ENCODE results near the gene TRIM41. TPM values are rescaled to one million over a fixed set of nuclear protein-coding genes. Genes with fewer than 3 reads are reported as not detected.
A peak's percentile ranks its signal among the peaks of the same experiment; 100 is the strongest.
"Not testable (repeated sequence)": the region's sequence is repeated elsewhere in the genome, so short reads cannot be mapped to it uniquely, and the experiment has no call there.

The TRIM41 gene
- 22.1 and 31.2 TPM in 2 replicates for total RNA-seq (ENCODE audit: low replicate concordance)
- long read RNA-seq: 0 reads

GRCh38 chr5:181223058-181223728 is at the start of gene TRIM41:
TSS of gene TRIM41 (plus strand) at chr5:181223281. CDS start at chr5:181224000, 719 bp downstream.
- Mint-ChIP-seq H3K27me3 (peaks cover 16% of the 10 kb centered on the region), H3K9me3 (no peaks in the 10 kb centered on the region), H3K36me3 (peaks cover 11% of the 10 kb centered on the region), H3K27ac (peak within 1 kb of the TSS; percentile 100), H3K4me1 (ENCODE audit: unreplicated experiment) (peaks cover 27% of the 10 kb centered on the region), H3K4me3 (peak within 1 kb of the TSS; percentile 99)
- DNase-seq (ENCODE audit: extremely low spot score, unreplicated experiment): peak; percentile 99
- peak; percentile 10 for TF ChIP-seq CTCF (conservative IDR thresholded peaks at IDR 0.05)

- Mint-ChIP-seq H3K27ac (peak overlapping the region; percentile 73), H3K9me3 (no peaks in the 10 kb centered on the region), H3K4me1 (ENCODE audit: unreplicated experiment) (peaks cover 33% of the 10 kb centered on the region), H3K4me3 (peak overlapping the region; percentile 82), H3K27me3 (peaks cover 84% of the 10 kb centered on the region), H3K36me3 (no peaks in the 10 kb centered on the region)
- DNase-seq (ENCODE audit: extremely low spot score, unreplicated experiment): no peak
- TF ChIP-seq CTCF (conservative IDR thresholded peaks at IDR 0.05): no peak
Observed at GRCh38 chr5:181173420-181174342, 49.4 kb upstream of the TRIM41 start.

GRCh38 chr5:181176254-181176952 is 46.7 kb upstream of the TRIM41 start:
- Mint-ChIP-seq H3K9me3 (no peaks in the 10 kb centered on the region), H3K27me3 (peaks cover 63% of the 10 kb centered on the region), H3K27ac (no peak overlapping the region), H3K4me3 (no peak overlapping the region), H3K4me1 (ENCODE audit: unreplicated experiment) (peaks cover 8% of the 10 kb centered on the region), H3K36me3 (no peaks in the 10 kb centered on the region)
- TF ChIP-seq CTCF (conservative IDR thresholded peaks at IDR 0.05): no peak
- no peak for DNase-seq (ENCODE audit: extremely low spot score, unreplicated experiment)

- not testable (repeated sequence) for H3K36me3 Mint-ChIP-seq; H3K27ac Mint-ChIP-seq; H3K9me3 Mint-ChIP-seq; H3K4me3 Mint-ChIP-seq; DNase-seq (ENCODE audit: extremely low spot score, unreplicated experiment)
- H3K27me3 Mint-ChIP-seq: peaks cover 59% of the 10 kb centered on the region
- peaks cover 14% of the 10 kb centered on the region for H3K4me1 Mint-ChIP-seq (ENCODE audit: unreplicated experiment)
Observed at GRCh38 chr5:181177559-181177958, 45.5 kb upstream of the TRIM41 start.

- Mint-ChIP-seq H3K4me3 (peak overlapping the region; percentile 77), H3K27me3 (peaks cover 23% of the 10 kb centered on the region), H3K9me3 (no peaks in the 10 kb centered on the region), H3K27ac (peak overlapping the region; percentile 60), H3K4me1 (ENCODE audit: unreplicated experiment) (peaks cover 10% of the 10 kb centered on the region), H3K36me3 (no peaks in the 10 kb centered on the region)
- peak; percentile 77 for TF ChIP-seq CTCF (conservative IDR thresholded peaks at IDR 0.05)
- no peak for DNase-seq (ENCODE audit: extremely low spot score, unreplicated experiment)
Observed at GRCh38 chr5:181181650-181182565, 41.2 kb upstream of the TRIM41 start.

Data from type B pancreatic cell (in vitro differentiated cells).